SU-DHL-6 (cell line): ENCODE data around the gene PNN.
"Not testable (repeated sequence)": the region's sequence is repeated elsewhere in the genome, so short reads cannot be mapped to it uniquely, and the experiment has no call there.

Experiments used
- EZH2phosphoT487 ChIP-seq: fragments of 200-600 bp; sonication (generic), shearing (Covaris generic); conservative IDR thresholded peaks from 2 replicates; pipeline ENCODE4 v1.6.1; 2018; ENCODE audit warnings: mild to moderate bottlenecking, antibody characterized with exemption, low read length, moderate library complexity, mixed read lengths
- TF ChIP-seq, protein P1 (sequence below): fragments of 200-600 bp; sonication (generic); IDR thresholded peaks from one replicate; pipeline ENCODE4 v1.5.1; 2017; ENCODE audit warnings: antibody characterized with exemption, mild to moderate bottlenecking, low read length, moderate library complexity; ENCODE audit not compliant: insufficient read depth, poor library complexity, severe bottlenecking

DNA sequence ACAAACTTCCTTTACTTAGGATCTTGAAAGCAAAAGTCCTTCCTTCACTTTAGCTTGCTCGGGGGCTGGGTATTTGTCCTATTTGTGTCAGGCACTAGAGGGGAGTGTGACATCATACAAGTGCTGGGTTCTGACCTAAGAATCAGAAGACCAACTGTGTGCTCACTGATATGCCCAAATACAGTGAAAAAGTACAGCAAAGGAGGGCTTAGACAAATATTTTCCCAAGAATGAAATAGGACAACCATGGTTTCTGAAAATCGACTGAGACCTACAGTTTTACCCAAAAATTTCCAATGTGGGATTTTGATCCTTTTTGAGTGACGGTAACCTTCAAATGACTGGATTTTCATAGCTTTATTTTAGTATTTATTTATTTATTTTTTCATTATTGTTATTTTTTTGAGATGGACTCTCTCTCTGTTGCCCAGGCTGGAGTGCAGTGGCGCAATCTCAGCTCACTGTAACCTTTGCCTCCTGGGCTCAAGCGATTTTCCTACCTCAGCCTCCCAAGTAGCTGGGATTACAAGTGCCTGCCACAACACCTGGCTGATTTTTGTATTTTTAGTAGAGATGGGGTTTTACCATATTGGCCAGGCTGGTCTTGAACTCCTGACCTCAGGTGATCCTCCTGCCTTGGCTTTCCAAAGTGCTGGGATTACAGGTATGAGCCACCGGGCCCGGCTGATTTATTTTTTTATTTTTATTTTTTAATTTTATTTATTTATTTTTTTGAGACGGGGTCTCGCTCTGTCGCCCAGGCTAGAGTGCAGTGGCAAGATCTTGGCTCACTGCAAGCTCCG, 56.9 kb downstream of the PNN start:
- TF ChIP-seq, protein P1, sequence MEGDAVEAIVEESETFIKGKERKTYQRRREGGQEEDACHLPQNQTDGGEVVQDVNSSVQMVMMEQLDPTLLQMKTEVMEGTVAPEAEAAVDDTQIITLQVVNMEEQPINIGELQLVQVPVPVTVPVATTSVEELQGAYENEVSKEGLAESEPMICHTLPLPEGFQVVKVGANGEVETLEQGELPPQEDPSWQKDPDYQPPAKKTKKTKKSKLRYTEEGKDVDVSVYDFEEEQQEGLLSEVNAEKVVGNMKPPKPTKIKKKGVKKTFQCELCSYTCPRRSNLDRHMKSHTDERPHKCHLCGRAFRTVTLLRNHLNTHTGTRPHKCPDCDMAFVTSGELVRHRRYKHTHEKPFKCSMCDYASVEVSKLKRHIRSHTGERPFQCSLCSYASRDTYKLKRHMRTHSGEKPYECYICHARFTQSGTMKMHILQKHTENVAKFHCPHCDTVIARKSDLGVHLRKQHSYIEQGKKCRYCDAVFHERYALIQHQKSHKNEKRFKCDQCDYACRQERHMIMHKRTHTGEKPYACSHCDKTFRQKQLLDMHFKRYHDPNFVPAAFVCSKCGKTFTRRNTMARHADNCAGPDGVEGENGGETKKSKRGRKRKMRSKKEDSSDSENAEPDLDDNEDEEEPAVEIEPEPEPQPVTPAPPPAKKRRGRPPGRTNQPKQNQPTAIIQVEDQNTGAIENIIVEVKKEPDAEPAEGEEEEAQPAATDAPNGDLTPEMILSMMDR = peak; percentile 37
- TF ChIP-seq EZH2phosphoT487 = not testable (repeated sequence)
